Osteoblast (primary cell): ENCODE results near the gene AOPEP. TPM values are rescaled to one million over a fixed set of nuclear protein-coding genes. Genes with fewer than 3 reads are reported as not detected.

ENCODE experiments used
- DNase-seq: peaks from one replicate; pipeline ENCODE4 v3.0.0; 2011; ENCODE audit warnings: low spot score, mixed read lengths; ENCODE audit not compliant: insufficient read length; ENCODE audit errors: missing footprints
- H2AFZ ChIP-seq: 2 replicates; pipeline ENCODE4 v1.6.0; 2011; ENCODE audit warnings: mild to moderate bottlenecking, low read length
- H3K27ac ChIP-seq: 2 replicates; pipeline ENCODE4 v1.5.1; 2011; ENCODE audit warnings: mild to moderate bottlenecking, low read depth, low read length, moderate library complexity
- H3K27me3 ChIP-seq: 2 replicates; pipeline ENCODE4 v1.6.0; 2012; ENCODE audit warnings: mild to moderate bottlenecking, control low read depth, inconsistent platforms, low read length, moderate library complexity; ENCODE audit not compliant: insufficient read depth
- H3K36me3 ChIP-seq: 2 replicates; pipeline ENCODE4 v1.5.1; 2011; ENCODE audit warnings: mild to moderate bottlenecking, low read length, control low read depth, moderate library complexity; ENCODE audit not compliant: insufficient read depth
- H3K4me1 ChIP-seq: 2 replicates; pipeline ENCODE4 v1.5.1; 2011; ENCODE audit warnings: mild to moderate bottlenecking, low read length, control low read depth, moderate library complexity; ENCODE audit not compliant: insufficient read depth
- H3K4me2 ChIP-seq: 2 replicates; pipeline ENCODE4 v1.6.0; 2011; ENCODE audit warnings: mild to moderate bottlenecking, low read length; ENCODE audit not compliant: insufficient read depth
- H3K4me3 ChIP-seq: fragments of 200-600 bp; sonication (generic); 3 replicates; pipeline ENCODE4 v1.5.1; 2012; ENCODE audit warnings: mild to moderate bottlenecking, low read length, inconsistent platforms; ENCODE audit not compliant: insufficient read depth
- H3K79me2 ChIP-seq: 2 replicates; pipeline ENCODE4 v1.6.0; 2012; ENCODE audit warnings: mild to moderate bottlenecking, low read length, control low read depth, inconsistent platforms; ENCODE audit not compliant: insufficient read depth
- H3K9me3 ChIP-seq: 2 replicates; pipeline ENCODE4 v1.5.1; 2011; ENCODE audit warnings: low read depth, low read length, control low read depth
- H4K20me1 ChIP-seq: 2 replicates; pipeline ENCODE4 v1.6.0; 2012; ENCODE audit warnings: mild to moderate bottlenecking, low read length, control low read depth; ENCODE audit not compliant: insufficient read depth
- total RNA-seq: library from RNA; depleted of rRNA; stranded (reverse); fragments of >200 nt; gene quantifications from 2 replicates; pipeline ENCODE4 v1.2.3, GENCODE V29; 2012
- TF ChIP-seq, protein P1 (sequence below): IDR thresholded peaks from 2 replicates; pipeline ENCODE4 v1.5.1; 2011; ENCODE audit warnings: mild to moderate bottlenecking, low read depth, low read length, moderate library complexity; ENCODE audit errors: extremely low read depth

AOPEP gene
- total RNA-seq, 1 donor, result 131 TPM

DNA sequence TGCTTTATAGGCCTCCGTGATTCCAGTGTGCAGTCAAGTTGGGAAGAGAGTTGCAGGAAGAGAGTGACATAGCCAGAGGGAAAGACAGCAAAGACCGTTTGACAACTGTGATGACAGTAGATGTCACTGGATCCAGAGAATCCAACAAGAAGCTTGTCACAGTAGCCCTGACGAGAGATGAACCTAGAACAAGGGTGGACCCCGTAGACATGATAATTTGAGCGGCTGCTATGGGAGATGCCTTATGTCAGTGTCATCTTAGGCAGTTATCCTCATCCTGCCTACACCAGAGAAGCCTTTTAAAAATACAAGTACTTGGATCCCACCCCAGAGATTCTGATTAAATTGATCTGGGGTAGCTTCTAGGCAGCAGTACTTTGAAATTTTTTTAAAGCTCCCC is 125.4 kb downstream of the AOPEP start:
- H3K4me2 ChIP-seq, result no peak overlapping the region
- no peaks in the 10 kb centered on the region for H4K20me1 ChIP-seq
- H3K36me3 ChIP-seq, result no peaks in the 10 kb centered on the region
- peaks cover 10% of the 10 kb centered on the region for H3K4me1 ChIP-seq
- no peaks in the 10 kb centered on the region for H3K27me3 ChIP-seq
- no peak overlapping the region for H2AFZ ChIP-seq
- TF ChIP-seq, protein P1, sequence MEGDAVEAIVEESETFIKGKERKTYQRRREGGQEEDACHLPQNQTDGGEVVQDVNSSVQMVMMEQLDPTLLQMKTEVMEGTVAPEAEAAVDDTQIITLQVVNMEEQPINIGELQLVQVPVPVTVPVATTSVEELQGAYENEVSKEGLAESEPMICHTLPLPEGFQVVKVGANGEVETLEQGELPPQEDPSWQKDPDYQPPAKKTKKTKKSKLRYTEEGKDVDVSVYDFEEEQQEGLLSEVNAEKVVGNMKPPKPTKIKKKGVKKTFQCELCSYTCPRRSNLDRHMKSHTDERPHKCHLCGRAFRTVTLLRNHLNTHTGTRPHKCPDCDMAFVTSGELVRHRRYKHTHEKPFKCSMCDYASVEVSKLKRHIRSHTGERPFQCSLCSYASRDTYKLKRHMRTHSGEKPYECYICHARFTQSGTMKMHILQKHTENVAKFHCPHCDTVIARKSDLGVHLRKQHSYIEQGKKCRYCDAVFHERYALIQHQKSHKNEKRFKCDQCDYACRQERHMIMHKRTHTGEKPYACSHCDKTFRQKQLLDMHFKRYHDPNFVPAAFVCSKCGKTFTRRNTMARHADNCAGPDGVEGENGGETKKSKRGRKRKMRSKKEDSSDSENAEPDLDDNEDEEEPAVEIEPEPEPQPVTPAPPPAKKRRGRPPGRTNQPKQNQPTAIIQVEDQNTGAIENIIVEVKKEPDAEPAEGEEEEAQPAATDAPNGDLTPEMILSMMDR, result no peak
- no peaks in the 10 kb centered on the region for H3K9me3 ChIP-seq
- H3K27ac ChIP-seq, result no peak overlapping the region
- H3K4me3 ChIP-seq, result no peak overlapping the region
- DNase-seq, result no peak
- peaks cover 2% of the 10 kb centered on the region for H3K79me2 ChIP-seq

DNA sequence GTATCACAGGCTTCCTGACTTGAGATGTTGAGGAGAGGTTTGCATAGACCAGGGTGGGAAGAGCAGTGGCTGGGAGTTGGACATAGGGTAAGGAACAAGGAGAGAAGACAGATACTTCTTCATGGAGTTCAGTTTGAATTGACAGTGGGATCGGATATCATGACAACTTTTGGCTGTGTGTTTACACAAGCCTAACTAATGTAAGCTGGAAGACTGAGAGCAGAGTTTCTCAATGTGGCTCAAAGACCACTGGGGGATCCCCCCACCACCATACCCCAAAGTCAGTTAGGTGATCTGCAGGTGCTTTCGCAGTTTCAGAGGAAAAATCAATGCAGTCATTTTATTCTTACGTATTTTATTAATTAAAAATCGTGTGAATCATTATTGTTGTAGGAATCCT is 125.9 kb downstream of the AOPEP start:
- H3K79me2 ChIP-seq, result no peaks in the 10 kb centered on the region
- no peak for DNase-seq
- no peak overlapping the region for H2AFZ ChIP-seq
- no peak overlapping the region for H3K27ac ChIP-seq
- no peaks in the 10 kb centered on the region for H4K20me1 ChIP-seq
- no peaks in the 10 kb centered on the region for H3K27me3 ChIP-seq
- TF ChIP-seq, protein P1, result no peak
- H3K4me2 ChIP-seq, result no peak overlapping the region
- no peaks in the 10 kb centered on the region for H3K9me3 ChIP-seq
- no peaks in the 10 kb centered on the region for H3K36me3 ChIP-seq
- peaks cover 6% of the 10 kb centered on the region for H3K4me1 ChIP-seq
- H3K4me3 ChIP-seq, result no peak overlapping the region

DNA sequence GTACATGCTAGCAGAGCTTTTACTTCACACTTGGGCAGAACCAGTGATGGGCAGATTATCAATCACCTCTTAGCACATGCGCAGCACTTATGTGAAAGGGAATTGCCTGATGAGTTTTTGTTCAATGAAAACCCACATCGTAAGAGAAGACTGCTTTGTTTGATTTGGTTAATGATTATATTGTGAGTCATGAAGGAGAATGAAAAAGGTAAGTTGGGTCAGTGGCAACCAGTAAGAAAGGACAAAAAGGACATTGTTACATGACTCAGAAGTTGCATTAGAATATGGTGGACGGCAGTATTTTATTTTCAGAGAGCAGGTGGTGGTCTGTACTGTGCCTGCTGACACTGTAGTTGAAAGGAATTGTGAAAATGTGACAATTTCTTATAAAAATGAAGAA is 127.4 kb downstream of the AOPEP start:
- no peak overlapping the region for H3K4me2 ChIP-seq
- no peak overlapping the region for H3K4me3 ChIP-seq
- no peak overlapping the region for H3K27ac ChIP-seq
- no peaks in the 10 kb centered on the region for H3K27me3 ChIP-seq
- H3K79me2 ChIP-seq, result no peaks in the 10 kb centered on the region
- H3K36me3 ChIP-seq, result no peaks in the 10 kb centered on the region
- H3K9me3 ChIP-seq, result no peaks in the 10 kb centered on the region
- DNase-seq, result no peak
- H3K4me1 ChIP-seq, result no peaks in the 10 kb centered on the region
- no peak overlapping the region for H2AFZ ChIP-seq
- TF ChIP-seq, protein P1, result no peak
- no peaks in the 10 kb centered on the region for H4K20me1 ChIP-seq

DNA sequence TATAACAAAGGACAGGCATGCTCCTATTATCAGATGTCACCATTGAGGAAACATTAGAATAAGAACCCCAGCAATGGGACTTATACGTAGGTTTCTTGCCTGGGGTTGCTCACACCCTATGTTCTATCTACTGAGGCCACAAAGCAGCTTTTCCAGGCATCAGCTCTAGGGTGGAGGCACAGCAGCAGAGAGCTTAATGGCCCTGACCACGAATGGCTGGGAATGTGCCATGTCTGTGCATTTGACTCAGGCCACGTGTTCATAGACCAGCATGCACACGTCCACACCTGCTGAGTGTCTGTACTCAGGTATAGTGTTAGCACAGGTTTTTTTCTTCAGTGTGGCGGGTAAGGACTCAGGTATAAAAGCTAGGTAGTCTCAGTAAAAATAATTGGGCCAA is 129.4 kb downstream of the AOPEP start:
- Histone ChIP-seq H3K79me2 (no peaks in the 10 kb centered on the region), H3K27ac (no peak overlapping the region), H3K9me3 (no peaks in the 10 kb centered on the region), H3K36me3 (no peaks in the 10 kb centered on the region), H3K4me2 (no peak overlapping the region), H4K20me1 (no peaks in the 10 kb centered on the region), H3K4me1 (peaks cover 10% of the 10 kb centered on the region), H3K4me3 (no peak overlapping the region), H3K27me3 (no peaks in the 10 kb centered on the region), H2AFZ (no peak overlapping the region)
- TF ChIP-seq, protein P1, result no peak
- no peak for DNase-seq
